Spleen (tissue), 11 donors: ENCODE data around the gene TNXB. TPM values are rescaled to one million over a fixed set of nuclear protein-coding genes. Genes with fewer than 3 reads are reported as not detected.

Experiments used
- DNase-seq: peaks from one replicate; pipeline ENCODE4 v3.0.0-alpha.2; 2020
- H3K27ac ChIP-seq, 8 donors: fragments of 200-600 bp; sonication (generic) in 7 of 8; 1 replicate in 4 of 8; 2 replicates in 4 of 8; pipeline versions ENCODE4 v1.5.0 to v1.8.0; 2016 to 2021; ENCODE audit warnings: inconsistent platforms in 4 of 8, mild to moderate bottlenecking in 4 of 8, moderate library complexity in 1 of 8
- H3K27me3 ChIP-seq, 7 donors: fragments of 200-600 bp; sonication (generic) in 6 of 7; replicated peaks in 1 of 7; 1 replicate in 4 of 7; 2 replicates in 3 of 7; pipeline versions ENCODE4 v1.5.0 to v1.8.0; 2016 to 2021; ENCODE audit warnings: inconsistent platforms in 3 of 7, mild to moderate bottlenecking in 1 of 7
- H3K36me3 ChIP-seq, 6 donors: fragments of 200-600 bp; sonication (generic) in 5 of 6; 1 replicate in 4 of 6; 2 replicates in 2 of 6; pipeline versions ENCODE4 v1.5.0 to v1.8.0; 2016 to 2021; ENCODE audit warnings: inconsistent platforms in 2 of 6
- H3K4me1 ChIP-seq, 6 donors: fragments of 200-600 bp; sonication (generic) in 5 of 6; 1 replicate in 3 of 6; 2 replicates in 3 of 6; pipeline versions ENCODE4 v1.5.0 to v1.8.0; 2016 to 2021; ENCODE audit warnings: inconsistent platforms in 3 of 6
- H3K4me3 ChIP-seq, 8 donors: fragments of 200-600 bp; sonication (generic) in 7 of 8; 1 replicate in 4 of 8; 2 replicates in 4 of 8; pipeline versions ENCODE4 v1.5.0 to v1.8.0; 2016 to 2021; ENCODE audit warnings: inconsistent platforms in 4 of 8, mild to moderate bottlenecking in 4 of 8, moderate library complexity in 2 of 8
- H3K9me3 ChIP-seq, 8 donors: fragments of 200-600 bp; sonication (generic) in 7 of 8; 1 replicate in 4 of 8; 2 replicates in 4 of 8; pipeline versions ENCODE4 v1.5.0 to v1.8.0; 2016 to 2021; ENCODE audit warnings: inconsistent platforms in 4 of 8
- CTCF ChIP-seq, 11 experiments: fragments of 200-600 bp in 7 of 11; fragments of 450-650 bp in 4 of 11; sonication (generic) in 4 of 11; IDR thresholded peaks in 8 of 11; conservative IDR thresholded peaks in 3 of 11; 1 replicate in 7 of 11; 2 replicates in 4 of 11; pipeline versions ENCODE4 v1.4.0 to v1.8.0; 2016 to 2021; ENCODE audit warnings: antibody characterized with exemption in 11 of 11, inconsistent platforms in 4 of 11, mild to moderate bottlenecking in 1 of 11
- POLR2A ChIP-seq, 3 donors: fragments of 450-650 bp; IDR thresholded peaks; one replicate each; pipeline ENCODE4 v1.5.1; 2017; ENCODE audit warnings: antibody characterized with exemption in 3 of 3, mild to moderate bottlenecking in 1 of 3
- POLR2AphosphoS5 ChIP-seq, 3 donors: sonication (generic); formaldehyde crosslinking; IDR thresholded peaks; one replicate each; pipeline ENCODE4 v1.5.1; 2017; ENCODE audit warnings: antibody characterized with exemption in 3 of 3
- WGBS, 5 donors: extraction: QIAGEN DNeasy Blood & Tissue Kit in 3 of 5; methylation state at CpG; one replicate each; pipeline versions ENCODE4 v1.1.5 to v1.1.7; 2013 to 2018; 5-methylcytosine and 5-hydroxymethylcytosine counted together
- intact Hi-C: fragments of 100-400 bp; cut with DNase I; formaldehyde crosslinking; loops from one replicate; pipeline ENCODE4 v1.15.0; 2023; ENCODE audit warnings: low total_unique reads
- polyA plus RNA-seq, 3 donors: library from polyadenylated mRNA; stranded (reverse); fragments of 200-250 nt; gene quantifications; one replicate each; pipeline ENCODE4 v1.2.1, GENCODE V29; 2013
- total RNA-seq, 7 donors: library from RNA; depleted of rRNA in 3 of 7; stranded (reverse); fragments of >200 nt in 3 of 7; fragmentation: NEBNext Ultra II Directional in 4 of 7; extraction: Animal tissue kit (Norgen Biotek cat#: 25700) in 4 of 7; gene quantifications; one replicate each; pipeline versions ENCODE4 v1.1.0 to v1.2.1, GENCODE V29; 2016 to 2021
- donor health status: healthy with polysubstance abuse.
- donor health status: DM: no; HTN: no; CAD: no; lungs with moderate emphysema.
- donor health status: DM: no; HTN: no; CAD: no.
- donor health status: Bipolar disorder and iron deficiency.
- donor health status: healthy.
- donor health status: DM: no; HTN: no; CAD: no.
- donor health status: DM: yes; HTN: yes; CAD: no.

Gene TNXB
- total and polyA plus RNA-seq, 10 donors, result 13.7 to 117 (median 63.3) TPM

GRCh38 chr6:32073613-32074012 lies 35.5 kb downstream of the TNXB start:
- TF ChIP-seq POLR2AphosphoS5 (IDR thresholded peaks at IDR 0.05) (no peak), POLR2A (IDR thresholded peaks at IDR 0.05) (no peak), CTCF (IDR thresholded peaks at IDR 0.05 in 8 of 11, conservative IDR thresholded peaks at IDR 0.05 in 3 of 11) (no peak)

GRCh38 chr6:32073101-32073500 lies 36.0 kb downstream of the TNXB start:
- no peak overlapping the region for H3K4me3 ChIP-seq
- 66 to 78% (median 74%) methylated on average over 3 of the region's 3 CpGs for WGBS, 5 donors
- H3K4me1 ChIP-seq, result peaks cover 0 to 6% (median 0%) of the 10 kb centered on the region in 6 donors
- TF ChIP-seq POLR2AphosphoS5 (IDR thresholded peaks at IDR 0.05) (no peak), POLR2A (IDR thresholded peaks at IDR 0.05) (no peak), CTCF (IDR thresholded peaks at IDR 0.05 in 8 of 11, conservative IDR thresholded peaks at IDR 0.05 in 3 of 11) (no peak)
- intact Hi-C loops, result no loop called here
- H3K36me3 ChIP-seq, result peaks cover 0 to 87% (median 11%) of the 10 kb centered on the region in 6 donors
- no peak for DNase-seq
- no peak overlapping the region for H3K27ac ChIP-seq
- H3K27me3 ChIP-seq, result no peaks in the 10 kb centered on the region
- H3K9me3 ChIP-seq, result no peaks in the 10 kb centered on the region

More at GRCh38 chr6:32073613-32074012, 35.5 kb downstream of the TNXB start:
- Histone ChIP-seq H3K27me3 (no peaks in the 10 kb centered on the region), H3K27ac (no peak overlapping the region), H3K9me3 (no peaks in the 10 kb centered on the region), H3K36me3 (peaks cover 0 to 87% (median 10%) of the 10 kb centered on the region in 6 donors), H3K4me3 (no peak overlapping the region), H3K4me1 (peaks cover 0 to 6% (median 0%) of the 10 kb centered on the region in 6 donors)
- intact Hi-C loops, result no loop called here
- 86 to 95% (median 90%) methylated on average over 8 to 10 of the region's 10 CpGs for WGBS, 5 donors
- no peak for DNase-seq

- Histone ChIP-seq H3K4me1 (no peaks in the 10 kb centered on the region), H3K27me3 (no peaks in the 10 kb centered on the region), H3K36me3 (peaks cover 0 to 87% (median 11%) of the 10 kb centered on the region in 6 donors), H3K27ac (no peak overlapping the region), H3K9me3 (no peaks in the 10 kb centered on the region), H3K4me3 (no peak overlapping the region)
- 72 to 86% (median 76%) methylated on average over 16 of the region's 16 CpGs for WGBS, 5 donors
- DNase-seq, result no peak
- intact Hi-C loops, result no loop called here
- TF ChIP-seq CTCF (IDR thresholded peaks at IDR 0.05 in 8 of 11, conservative IDR thresholded peaks at IDR 0.05 in 3 of 11), result no peak
- no peak for TF ChIP-seq POLR2AphosphoS5 (IDR thresholded peaks at IDR 0.05)
- TF ChIP-seq POLR2A (IDR thresholded peaks at IDR 0.05), result no peak
Observed at GRCh38 chr6:32070814-32071543, 38.2 kb downstream of the TNXB start.

- Histone ChIP-seq H3K27ac (no peak overlapping the region), H3K9me3 (no peaks in the 10 kb centered on the region), H3K27me3 (no peaks in the 10 kb centered on the region), H3K4me1 (no peaks in the 10 kb centered on the region), H3K4me3 (no peak overlapping the region), H3K36me3 (peaks cover 0 to 92% (median 11%) of the 10 kb centered on the region in 6 donors)
- intact Hi-C loops, result no loop called here
- no peak for DNase-seq
- 82 to 87% (median 85%) methylated on average over 19 to 24 of the region's 24 CpGs for WGBS, 5 donors
- TF ChIP-seq CTCF (IDR thresholded peaks at IDR 0.05 in 8 of 11, conservative IDR thresholded peaks at IDR 0.05 in 3 of 11), result no peak
- no peak for TF ChIP-seq POLR2AphosphoS5 (IDR thresholded peaks at IDR 0.05)
- TF ChIP-seq POLR2A (IDR thresholded peaks at IDR 0.05), result no peak
Observed at GRCh38 chr6:32069878-32070515, 39.1 kb downstream of the TNXB start.
